Skeletal muscle satellite cell (primary cell): ENCODE results near the gene RPA3.

Source experiments
- H3K27me3 ChIP-seq: 2 replicates; pipeline ENCODE4 v1.7.0; 2013; ENCODE audit warnings: low read length; ENCODE audit not compliant: control insufficient read depth, insufficient read depth
- H3K36me3 ChIP-seq: 2 replicates; pipeline ENCODE4 v1.7.0; 2013; ENCODE audit warnings: mild to moderate bottlenecking, control low read depth, low read length; ENCODE audit not compliant: insufficient read depth
- H3K4me1 ChIP-seq: 2 replicates; pipeline ENCODE4 v1.7.0; 2013; ENCODE audit warnings: low read length; ENCODE audit not compliant: control insufficient read depth, insufficient read depth
- H3K4me2 ChIP-seq: 2 replicates; pipeline ENCODE4 v1.7.0; 2013; ENCODE audit warnings: mild to moderate bottlenecking, low read length
- H3K4me3 ChIP-seq: 2 replicates; pipeline ENCODE4 v1.7.0; 2013; ENCODE audit warnings: low read length
- H3K9ac ChIP-seq: 2 replicates; pipeline ENCODE4 v1.7.0; 2013; ENCODE audit warnings: mild to moderate bottlenecking, low read depth, low read length, moderate library complexity
- H3K9me3 ChIP-seq: replicated peaks from 2 replicates; pipeline ENCODE4 v1.7.0; 2013; ENCODE audit warnings: mild to moderate bottlenecking, control low read depth, low read length

Gene RPA3

DNA sequence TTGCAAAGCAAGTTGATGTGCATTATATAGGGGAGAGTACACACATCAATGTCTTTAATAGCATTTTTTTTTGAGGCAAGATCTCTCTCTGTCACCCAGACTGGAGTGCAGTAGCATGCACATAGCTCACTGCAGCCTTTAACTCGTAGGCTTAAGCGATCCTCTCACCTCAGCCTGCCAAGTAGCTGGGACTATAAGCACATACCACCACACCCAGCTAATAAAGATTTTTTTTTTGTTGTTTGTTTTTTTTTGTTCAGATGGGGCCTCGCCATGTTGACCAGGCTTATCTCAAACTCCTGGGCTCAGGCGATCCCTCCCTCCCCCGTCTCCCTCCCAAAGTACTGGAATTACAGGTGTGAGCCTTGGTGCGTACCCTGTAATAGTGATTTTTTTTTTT lies 76.3 kb downstream of the RPA3 start:
- H3K4me3 ChIP-seq, result peak overlapping the region; percentile 84

GRCh38 chr7:7641129-7641663 lies 77.2 kb downstream of the RPA3 start:
- Histone ChIP-seq H3K9me3 (no peaks in the 10 kb centered on the region), H3K36me3 (no peaks in the 10 kb centered on the region), H3K4me2 (peak overlapping the region; percentile 85), H3K4me3 (peak overlapping the region; percentile 84), H3K9ac (peak overlapping the region; percentile 80), H3K4me1 (peaks cover 13% of the 10 kb centered on the region), H3K27me3 (no peaks in the 10 kb centered on the region)

More for the DNA sequence above, 76.3 kb downstream of the RPA3 start:
- peaks cover 13% of the 10 kb centered on the region for H3K4me1 ChIP-seq
- no peak overlapping the region for H3K9ac ChIP-seq
- no peaks in the 10 kb centered on the region for H3K27me3 ChIP-seq
- no peaks in the 10 kb centered on the region for H3K9me3 ChIP-seq
- peak overlapping the region; percentile 85 for H3K4me2 ChIP-seq
- H3K36me3 ChIP-seq, result no peaks in the 10 kb centered on the region

- peaks cover 13% of the 10 kb centered on the region for H3K4me1 ChIP-seq
- H3K9ac ChIP-seq, result peak within 1 kb of the TSS; percentile 80
- no peaks in the 10 kb centered on the region for H3K36me3 ChIP-seq
- no peaks in the 10 kb centered on the region for H3K9me3 ChIP-seq
- H3K4me3 ChIP-seq, result peak within 1 kb of the TSS; percentile 84
- H3K4me2 ChIP-seq, result peak within 1 kb of the TSS; percentile 85
- H3K27me3 ChIP-seq, result no peaks in the 10 kb centered on the region
These were observed 77.9 kb downstream of the RPA3 start, which contains the start of gene UMAD1 for GRCh38 chr7:7640221-7641128. Gene UMAD1, plus strand, starts transcription at chr7:7640752. Its CDS starts 32,620 bp downstream, at chr7:7673372.

DNA sequence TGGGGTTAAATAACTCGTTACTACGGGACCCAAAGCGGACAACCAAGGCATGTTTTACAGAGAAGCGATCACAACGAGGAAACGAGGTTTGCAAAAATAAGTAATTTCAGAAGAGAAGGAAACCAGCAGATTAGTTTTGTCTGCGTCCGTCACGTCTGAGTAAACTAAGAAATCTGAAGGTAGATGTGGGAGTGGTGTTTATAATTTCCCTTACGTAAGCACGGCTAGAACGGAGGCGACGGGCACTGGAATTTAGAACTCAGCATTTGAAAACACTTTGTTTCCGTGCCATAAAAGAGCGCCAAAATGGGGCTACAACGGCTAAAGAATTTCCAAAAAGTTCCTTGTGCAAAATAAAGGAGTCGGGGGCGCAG lies 78.6 kb downstream of the RPA3 start:
- Histone ChIP-seq H3K27me3 (no peaks in the 10 kb centered on the region), H3K4me3 (peak overlapping the region; percentile 84), H3K4me1 (peaks cover 13% of the 10 kb centered on the region), H3K9ac (peak overlapping the region; percentile 77), H3K36me3 (no peaks in the 10 kb centered on the region), H3K4me2 (peak overlapping the region; percentile 77), H3K9me3 (no peaks in the 10 kb centered on the region)

DNA sequence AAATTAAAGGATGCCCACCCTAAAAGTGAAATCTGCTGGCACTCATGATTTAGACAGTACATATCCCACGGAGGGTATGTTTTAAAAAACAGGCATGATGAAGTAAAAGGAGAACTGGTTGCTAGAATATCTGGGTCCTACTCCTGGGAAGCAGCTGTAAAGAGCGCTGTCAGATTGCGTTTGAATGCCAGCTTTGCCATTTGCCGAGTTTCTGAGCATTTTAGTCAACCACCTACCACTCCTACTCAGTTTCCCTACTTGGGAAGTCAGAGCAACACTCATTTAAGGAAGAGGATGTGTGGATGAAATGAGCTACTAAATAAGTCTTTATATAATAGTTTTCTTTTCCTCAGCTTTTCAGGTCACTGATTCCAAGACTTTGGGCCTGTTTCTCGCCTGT lies 79.0 kb downstream of the RPA3 start:
- H3K9ac ChIP-seq, result peak overlapping the region; percentile 77

GRCh38 chr7:7630626-7631329 lies 87.6 kb downstream of the RPA3 start:
- Histone ChIP-seq H3K9me3 (no peaks in the 10 kb centered on the region), H3K4me3 (no peak overlapping the region), H3K4me2 (no peak overlapping the region), H3K36me3 (no peaks in the 10 kb centered on the region), H3K4me1 (no peaks in the 10 kb centered on the region), H3K9ac (no peak overlapping the region), H3K27me3 (no peaks in the 10 kb centered on the region)

More for the DNA sequence above, 79.0 kb downstream of the RPA3 start:
- Histone ChIP-seq H3K27me3 (no peaks in the 10 kb centered on the region), H3K9me3 (no peaks in the 10 kb centered on the region), H3K4me2 (peak overlapping the region; percentile 77), H3K36me3 (no peaks in the 10 kb centered on the region), H3K4me1 (peaks cover 13% of the 10 kb centered on the region), H3K4me3 (peak overlapping the region; percentile 84)

GRCh38 chr7:7628476-7628875 lies 89.9 kb downstream of the RPA3 start:
- no peaks in the 10 kb centered on the region for H3K36me3 ChIP-seq
- H3K27me3 ChIP-seq, result no peaks in the 10 kb centered on the region
- no peaks in the 10 kb centered on the region for H3K9me3 ChIP-seq
- no peak overlapping the region for H3K9ac ChIP-seq
- no peaks in the 10 kb centered on the region for H3K4me1 ChIP-seq
- no peak overlapping the region for H3K4me2 ChIP-seq
- H3K4me3 ChIP-seq, result no peak overlapping the region

DNA sequence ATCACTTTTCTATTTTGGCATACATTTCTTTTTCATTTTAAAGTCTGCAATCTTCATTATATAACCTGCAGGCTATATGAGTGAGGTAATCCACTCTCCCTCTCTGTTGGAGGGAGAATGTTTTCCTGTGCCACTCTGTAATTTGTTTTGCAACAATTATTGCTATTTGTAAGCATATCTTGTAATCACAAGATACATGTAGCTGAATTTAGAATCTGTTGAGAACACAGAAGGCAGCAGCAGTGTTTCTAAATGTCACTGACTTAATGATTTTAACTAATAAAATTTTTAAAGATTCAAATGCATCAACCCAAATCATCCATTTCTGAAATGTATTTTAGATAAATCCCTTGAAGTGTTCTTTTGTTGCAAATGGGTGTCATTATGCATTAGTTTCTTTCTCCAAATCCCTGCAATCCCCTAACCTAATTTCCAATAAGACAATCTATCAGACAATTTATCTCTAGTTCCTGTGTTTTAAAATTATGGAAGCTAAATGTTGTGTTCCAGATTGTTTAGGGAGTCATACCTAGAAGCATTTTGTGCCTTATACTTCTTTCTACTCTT lies 97.7 kb downstream of the RPA3 start:
- Histone ChIP-seq H3K4me3 (no peak overlapping the region), H3K9ac (no peak overlapping the region), H3K4me1 (no peaks in the 10 kb centered on the region), H3K27me3 (no peaks in the 10 kb centered on the region), H3K36me3 (no peaks in the 10 kb centered on the region), H3K4me2 (no peak overlapping the region), H3K9me3 (no peaks in the 10 kb centered on the region)

DNA sequence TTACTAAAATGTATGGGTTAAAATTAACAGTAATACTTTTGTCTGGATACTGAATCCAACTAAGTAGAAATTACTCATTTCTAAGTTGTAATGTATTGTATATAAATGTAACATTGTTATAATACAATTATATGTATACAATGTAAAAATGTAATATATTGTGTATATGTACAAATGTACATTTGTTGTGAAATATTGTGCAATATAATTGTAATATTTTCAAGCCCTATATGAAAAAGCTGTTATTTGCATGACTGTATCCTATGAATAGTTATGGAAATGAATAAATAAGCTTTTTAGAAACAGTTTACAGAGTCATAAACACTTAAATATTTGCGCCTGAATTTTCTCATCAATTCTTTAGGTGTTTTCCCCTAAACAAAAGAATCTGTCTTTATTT lies 98.2 kb downstream of the RPA3 start:
- Histone ChIP-seq H3K36me3 (no peaks in the 10 kb centered on the region), H3K4me3 (no peak overlapping the region), H3K27me3 (no peaks in the 10 kb centered on the region), H3K4me1 (no peaks in the 10 kb centered on the region), H3K9ac (no peak overlapping the region), H3K4me2 (no peak overlapping the region), H3K9me3 (no peaks in the 10 kb centered on the region)

DNA sequence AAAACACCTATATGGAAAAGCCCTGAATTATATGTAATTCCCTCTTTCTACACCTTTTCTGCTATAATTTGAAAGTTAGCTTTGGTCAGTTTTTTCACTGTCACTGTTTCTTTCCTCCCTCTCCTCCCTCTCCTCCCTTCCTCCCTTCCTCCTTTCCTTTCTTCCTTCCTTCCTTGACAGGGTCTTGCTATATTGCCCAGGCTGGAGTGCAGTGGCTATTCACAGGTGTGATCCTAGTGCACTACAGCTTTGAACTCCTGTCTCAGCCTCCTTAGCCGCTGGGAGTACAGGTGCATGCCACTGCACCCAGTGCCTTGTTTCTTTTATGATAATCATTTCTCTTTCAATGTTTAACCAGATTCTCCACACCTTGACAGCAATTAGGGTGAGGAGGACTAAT lies 100.0 kb downstream of the RPA3 start:
- H3K9ac ChIP-seq, result no peak overlapping the region
- no peaks in the 10 kb centered on the region for H3K4me1 ChIP-seq
- no peaks in the 10 kb centered on the region for H3K36me3 ChIP-seq
- no peak overlapping the region for H3K4me2 ChIP-seq
- H3K9me3 ChIP-seq, result no peaks in the 10 kb centered on the region
- no peak overlapping the region for H3K4me3 ChIP-seq
- no peaks in the 10 kb centered on the region for H3K27me3 ChIP-seq

DNA sequence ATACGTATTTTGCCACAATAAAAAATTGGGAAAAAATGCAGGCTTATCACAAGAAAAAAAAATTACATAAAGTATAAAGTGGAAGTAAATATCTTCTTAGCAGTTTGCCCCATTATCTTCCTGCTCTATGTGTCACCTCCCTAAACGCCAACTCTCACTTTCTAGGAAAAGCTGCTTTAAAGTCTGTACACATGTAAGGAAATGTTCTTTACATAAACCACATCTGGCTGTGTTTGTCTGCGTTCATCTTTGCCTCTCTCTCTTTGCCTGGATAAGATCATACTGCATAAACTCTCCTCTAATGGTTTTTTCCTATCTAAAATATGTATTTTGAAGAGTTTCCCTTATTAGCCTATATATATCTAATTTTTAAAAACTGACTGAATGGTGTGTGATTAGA lies 100.9 kb downstream of the RPA3 start:
- H3K4me3 ChIP-seq, result no peak overlapping the region
- no peak overlapping the region for H3K9ac ChIP-seq
- no peaks in the 10 kb centered on the region for H3K36me3 ChIP-seq
- H3K9me3 ChIP-seq, result no peaks in the 10 kb centered on the region
- no peaks in the 10 kb centered on the region for H3K27me3 ChIP-seq
- no peak overlapping the region for H3K4me2 ChIP-seq
- no peaks in the 10 kb centered on the region for H3K4me1 ChIP-seq
